DOHH2 (cell line): ENCODE data around the gene DUS4L.

Experiments
- H3F3A ChIP-seq: fragments of 200-600 bp; sonication (generic), shearing (Covaris generic); 2 replicates; pipeline ENCODE4 v1.6.0; 2016; ENCODE audit warnings: antibody characterized with exemption, mild to moderate bottlenecking; ENCODE audit not compliant: control insufficient read depth, insufficient read depth
- H3K27ac ChIP-seq: fragments of 200-600 bp; sonication (generic); 2 replicates; pipeline ENCODE4 v1.5.1; 2014; ENCODE audit warnings: low read depth, mild to moderate bottlenecking, low read length, moderate library complexity
- H3K27me3 ChIP-seq: fragments of 200-600 bp; sonication (generic); 2 replicates; pipeline ENCODE4 v1.6.1; 2014; ENCODE audit warnings: mild to moderate bottlenecking, low read length, mixed read lengths; ENCODE audit not compliant: control insufficient read depth
- H3K36me3 ChIP-seq: fragments of 200-600 bp; sonication (generic); 2 replicates; pipeline ENCODE4 v1.6.1; 2014; ENCODE audit warnings: mild to moderate bottlenecking, low read length, moderate library complexity, mixed read lengths; ENCODE audit not compliant: control insufficient read depth
- H3K4me1 ChIP-seq: fragments of 200-600 bp; sonication (generic); 2 replicates; pipeline ENCODE4 v1.6.1; 2014; ENCODE audit warnings: mild to moderate bottlenecking, low read length, mixed read lengths; ENCODE audit not compliant: control insufficient read depth
- H3K4me2 ChIP-seq: fragments of 200-600 bp; sonication (generic); 2 replicates; pipeline ENCODE4 v1.6.0; 2014; ENCODE audit warnings: mild to moderate bottlenecking, low read length, moderate library complexity
- H3K4me3 ChIP-seq: fragments of 200-600 bp; sonication (generic); 2 replicates; pipeline ENCODE4 v1.5.1; 2014; ENCODE audit warnings: mild to moderate bottlenecking, low read length, mixed read lengths
- H3K79me2 ChIP-seq: fragments of 200-600 bp; sonication (generic); 2 replicates; pipeline ENCODE4 v1.6.1; 2014; ENCODE audit warnings: mild to moderate bottlenecking, low read length, mixed read lengths; ENCODE audit not compliant: control insufficient read depth
- H3K9me2 ChIP-seq: fragments of 200-600 bp; sonication (generic); replicated peaks from 2 replicates; pipeline ENCODE4 v1.6.1; 2014; ENCODE audit warnings: mild to moderate bottlenecking, low read length, mixed read lengths; ENCODE audit not compliant: control insufficient read depth
- H3K9me3 ChIP-seq: fragments of 200-600 bp; sonication (generic); 2 replicates; pipeline ENCODE4 v1.6.1; 2014; ENCODE audit warnings: antibody characterized with exemption, low read length, mixed read lengths; ENCODE audit not compliant: control insufficient read depth, insufficient read depth
- H4K20me1 ChIP-seq: fragments of 200-600 bp; sonication (generic); 2 replicates; pipeline ENCODE4 v1.6.0; 2014; ENCODE audit warnings: low read depth, mild to moderate bottlenecking, antibody characterized with exemption, low read length, moderate library complexity; ENCODE audit not compliant: control insufficient read depth, insufficient read depth
- EZH2phosphoT487 ChIP-seq: fragments of 200-600 bp; sonication (generic); IDR thresholded peaks from 2 replicates; pipeline ENCODE4 v1.6.1; 2017; ENCODE audit warnings: borderline replicate concordance, mild to moderate bottlenecking, antibody characterized with exemption, low read length, moderate library complexity, mixed read lengths
- TF ChIP-seq, protein P1 (sequence below): fragments of 200-600 bp; sonication (generic); IDR thresholded peaks from one replicate; pipeline ENCODE4 v1.5.1; 2014; ENCODE audit warnings: antibody characterized with exemption, mild to moderate bottlenecking, low read depth, low read length; ENCODE audit not compliant: poor library complexity, severe bottlenecking

Gene DUS4L

DNA sequence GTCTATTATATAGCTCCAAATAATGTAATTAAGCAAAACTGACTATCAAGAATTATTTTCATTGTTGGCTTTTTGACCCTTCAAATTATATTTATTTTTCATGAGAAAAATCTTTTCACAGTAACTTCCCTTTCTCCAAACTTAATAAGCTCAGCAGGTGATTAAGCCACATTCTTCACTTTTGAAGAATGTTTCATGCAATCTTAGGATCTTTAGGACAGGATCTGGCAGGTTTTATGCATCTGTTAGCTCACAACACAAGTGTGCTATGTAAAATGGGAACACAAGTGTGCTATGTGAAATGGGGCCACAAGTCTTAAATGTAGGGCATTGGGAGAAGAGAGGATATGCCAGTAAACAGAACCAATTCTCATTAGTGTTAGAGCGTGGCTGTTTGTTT is 42.5 kb downstream of the DUS4L start:
- H3K27ac ChIP-seq, result no peak overlapping the region
- no peaks in the 10 kb centered on the region for H3K9me3 ChIP-seq
- H3K4me3 ChIP-seq, result no peak overlapping the region
- TF ChIP-seq, protein P1, sequence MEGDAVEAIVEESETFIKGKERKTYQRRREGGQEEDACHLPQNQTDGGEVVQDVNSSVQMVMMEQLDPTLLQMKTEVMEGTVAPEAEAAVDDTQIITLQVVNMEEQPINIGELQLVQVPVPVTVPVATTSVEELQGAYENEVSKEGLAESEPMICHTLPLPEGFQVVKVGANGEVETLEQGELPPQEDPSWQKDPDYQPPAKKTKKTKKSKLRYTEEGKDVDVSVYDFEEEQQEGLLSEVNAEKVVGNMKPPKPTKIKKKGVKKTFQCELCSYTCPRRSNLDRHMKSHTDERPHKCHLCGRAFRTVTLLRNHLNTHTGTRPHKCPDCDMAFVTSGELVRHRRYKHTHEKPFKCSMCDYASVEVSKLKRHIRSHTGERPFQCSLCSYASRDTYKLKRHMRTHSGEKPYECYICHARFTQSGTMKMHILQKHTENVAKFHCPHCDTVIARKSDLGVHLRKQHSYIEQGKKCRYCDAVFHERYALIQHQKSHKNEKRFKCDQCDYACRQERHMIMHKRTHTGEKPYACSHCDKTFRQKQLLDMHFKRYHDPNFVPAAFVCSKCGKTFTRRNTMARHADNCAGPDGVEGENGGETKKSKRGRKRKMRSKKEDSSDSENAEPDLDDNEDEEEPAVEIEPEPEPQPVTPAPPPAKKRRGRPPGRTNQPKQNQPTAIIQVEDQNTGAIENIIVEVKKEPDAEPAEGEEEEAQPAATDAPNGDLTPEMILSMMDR, result no peak
- TF ChIP-seq EZH2phosphoT487, result no peak
- H3K27me3 ChIP-seq, result no peaks in the 10 kb centered on the region
- no peaks in the 10 kb centered on the region for H3K79me2 ChIP-seq
- no peaks in the 10 kb centered on the region for H3F3A ChIP-seq
- no peaks in the 10 kb centered on the region for H4K20me1 ChIP-seq
- no peaks in the 10 kb centered on the region for H3K9me2 ChIP-seq
- no peaks in the 10 kb centered on the region for H3K4me1 ChIP-seq
- H3K4me2 ChIP-seq, result no peak overlapping the region
- peaks cover 10% of the 10 kb centered on the region for H3K36me3 ChIP-seq

DNA sequence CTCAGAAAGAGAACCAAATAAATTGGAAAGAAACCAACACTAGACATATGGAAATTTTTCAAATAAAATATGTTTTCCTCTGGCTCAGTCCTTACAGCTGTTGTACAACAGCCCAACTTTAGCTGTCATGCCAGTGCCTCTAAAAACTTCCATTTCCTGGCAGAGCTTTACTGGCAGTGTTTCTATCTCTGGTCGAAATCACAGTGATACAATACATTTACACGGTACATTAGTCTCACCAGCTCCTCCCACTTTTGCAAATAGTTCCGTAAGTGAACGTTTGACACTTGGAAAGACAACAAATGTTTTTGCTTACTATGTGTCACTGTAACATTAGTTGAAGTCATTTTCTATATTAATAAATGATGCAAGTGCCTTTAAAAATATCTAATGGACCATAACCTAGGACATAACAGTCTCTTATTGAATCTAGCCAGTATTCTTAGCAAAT is 46.1 kb downstream of the DUS4L start:
- TF ChIP-seq, protein P1, result no peak
- TF ChIP-seq EZH2phosphoT487, result no peak
- Histone ChIP-seq H3K4me1 (no peaks in the 10 kb centered on the region), H3K27ac (no peak overlapping the region)

DNA sequence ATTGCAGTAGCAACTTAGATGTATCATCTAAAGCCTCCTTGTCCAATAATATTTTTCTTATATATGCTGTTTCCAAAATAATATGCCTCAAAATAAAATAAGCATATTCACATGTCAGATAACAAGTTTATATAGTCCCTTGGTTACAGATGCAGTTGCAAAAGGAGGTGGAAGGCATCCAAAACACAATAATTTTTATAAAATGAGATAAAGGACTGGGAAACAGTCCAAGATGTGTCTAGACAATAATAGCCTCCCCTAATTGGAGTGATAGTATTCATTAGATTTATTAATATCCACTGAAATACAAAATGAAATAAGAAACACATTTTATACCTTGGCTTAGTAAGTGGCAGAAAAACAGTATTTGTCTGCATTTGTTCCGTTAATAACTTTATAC is 46.6 kb downstream of the DUS4L start:
- Histone ChIP-seq H3K27me3 (no peaks in the 10 kb centered on the region), H3F3A (no peaks in the 10 kb centered on the region), H3K4me3 (no peak overlapping the region), H4K20me1 (no peaks in the 10 kb centered on the region), H3K4me1 (no peaks in the 10 kb centered on the region), H3K9me3 (no peaks in the 10 kb centered on the region), H3K27ac (no peak overlapping the region), H3K36me3 (peaks cover 22% of the 10 kb centered on the region; the same call in 1 of the 2 replicates), H3K79me2 (no peaks in the 10 kb centered on the region), H3K9me2 (no peaks in the 10 kb centered on the region), H3K4me2 (no peak overlapping the region)
- TF ChIP-seq, protein P1, result no peak
- TF ChIP-seq EZH2phosphoT487, result no peak

More for the DNA sequence above, 46.1 kb downstream of the DUS4L start:
- Histone ChIP-seq H3K4me2 (no peak overlapping the region), H3K79me2 (no peaks in the 10 kb centered on the region), H3K4me3 (no peak overlapping the region), H3F3A (no peaks in the 10 kb centered on the region), H3K36me3 (peaks cover 20% of the 10 kb centered on the region; the same call in 1 of the 2 replicates), H4K20me1 (no peaks in the 10 kb centered on the region), H3K9me2 (no peaks in the 10 kb centered on the region), H3K9me3 (no peaks in the 10 kb centered on the region), H3K27me3 (no peaks in the 10 kb centered on the region)

DNA sequence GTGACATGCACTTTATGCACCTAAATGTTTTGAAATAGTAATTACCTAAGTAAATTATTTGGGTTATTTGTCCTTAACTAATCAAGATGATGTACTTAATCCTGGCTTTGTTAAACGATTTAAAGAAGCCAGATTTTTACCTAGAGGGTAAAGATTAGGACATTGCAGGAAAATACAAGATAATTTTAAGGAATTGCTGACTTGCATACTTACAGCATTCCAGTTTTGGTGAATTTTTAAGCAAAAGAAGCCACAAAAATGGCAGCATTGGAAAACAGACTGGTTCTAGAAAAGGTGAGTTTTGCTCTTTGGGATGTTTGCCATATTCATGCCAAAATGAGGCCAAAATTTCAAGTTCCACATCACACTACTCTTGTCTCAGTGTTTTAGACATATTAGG is 49.7 kb downstream of the DUS4L start:
- Histone ChIP-seq H3K4me2 (no peak overlapping the region), H3K4me1 (no peaks in the 10 kb centered on the region), H3K27ac (no peak overlapping the region), H3K27me3 (no peaks in the 10 kb centered on the region), H3K36me3 (peaks cover 22% of the 10 kb centered on the region), H3K4me3 (no peak overlapping the region), H3K9me3 (no peaks in the 10 kb centered on the region), H4K20me1 (no peaks in the 10 kb centered on the region), H3K79me2 (no peaks in the 10 kb centered on the region), H3F3A (no peaks in the 10 kb centered on the region), H3K9me2 (no peaks in the 10 kb centered on the region)
- TF ChIP-seq, protein P1, result no peak
- TF ChIP-seq EZH2phosphoT487, result no peak
